Measurements from ENCODE around the gene POLR3C. TPM values are rescaled to one million over a fixed set of nuclear protein-coding genes. Genes with fewer than 3 reads are reported as not detected.

The POLR3C gene
- polyA plus RNA-seq, 3 donors from 2014 or later, result 34.5 to 56.4 (median 45.6) TPM

GRCh38 chr1:145889722-145890121 lies 65.7 kb downstream of the POLR3C start:
- Mint-ChIP-seq H3K27ac (no peak overlapping the region), H3K4me1 (peaks cover 14 to 21% of the 10 kb centered on the region in 2 donors), H3K27me3 (ENCODE audit: low read depth in 3 of 3) (peaks cover 0 to 9% (median 7%) of the 10 kb centered on the region in 3 donors), H3K9me3 (no peaks in the 10 kb centered on the region), H3K4me3 (no peak overlapping the region), H3K36me3 (peaks cover 0 to 7% (median 0%) of the 10 kb centered on the region in 3 donors)
- DNase-seq, result no peak

- no peak overlapping the region for H3K27ac Mint-ChIP-seq
- peaks cover 3 to 7% of the 10 kb centered on the region in 2 donors for H3K4me1 Mint-ChIP-seq
- no peak overlapping the region for H3K4me3 Mint-ChIP-seq
- no peaks in the 10 kb centered on the region for H3K9me3 Mint-ChIP-seq
- no peak for DNase-seq
- H3K36me3 Mint-ChIP-seq, result peaks cover 0 to 9% (median 1%) of the 10 kb centered on the region in 3 donors
- peaks cover 0 to 2% (median 2%) of the 10 kb centered on the region in 3 donors for H3K27me3 Mint-ChIP-seq (ENCODE audit: low read depth in 3 of 3)
These were observed 67.1 kb downstream of the POLR3C start for GRCh38 chr1:145891143-145891542.

- Mint-ChIP-seq H3K36me3 (peaks cover 0 to 14% (median 4%) of the 10 kb centered on the region in 3 donors), H3K4me3 (no peak overlapping the region), H3K9me3 (no peaks in the 10 kb centered on the region), H3K27ac (no peak overlapping the region), H3K27me3 (ENCODE audit: low read depth in 3 of 3) (peaks cover 0 to 2% (median 2%) of the 10 kb centered on the region in 3 donors), H3K4me1 (peaks cover 0 to under 1% of the 10 kb centered on the region in 2 donors)
- DNase-seq, result peak; percentile 19 to 39 (median 22)
These were observed 67.8 kb downstream of the POLR3C start for GRCh38 chr1:145891587-145892485.

- DNase-seq, result no peak
- Mint-ChIP-seq H3K9me3 (no peaks in the 10 kb centered on the region), H3K27ac (no peak overlapping the region), H3K4me1 (no peaks in the 10 kb centered on the region), H3K4me3 (no peak overlapping the region), H3K36me3 (peaks cover 0 to 14% (median 5%) of the 10 kb centered on the region in 3 donors), H3K27me3 (ENCODE audit: low read depth in 3 of 3) (peaks cover 0 to 2% (median 2%) of the 10 kb centered on the region in 3 donors)
These were observed 68.6 kb downstream of the POLR3C start for GRCh38 chr1:145892486-145893087.

- Mint-ChIP-seq H3K36me3 (peaks cover 0 to 14% (median 8%) of the 10 kb centered on the region in 3 donors), H3K4me1 (no peaks in the 10 kb centered on the region), H3K27me3 (ENCODE audit: low read depth in 3 of 3) (peaks cover 0 to 2% (median 2%) of the 10 kb centered on the region in 3 donors), H3K4me3 (no peak overlapping the region), H3K9me3 (no peaks in the 10 kb centered on the region), H3K27ac (no peak overlapping the region)
- DNase-seq, result no peak
These were observed 69.5 kb downstream of the POLR3C start for GRCh38 chr1:145893306-145894055.

Other genes starting within 250 kb of the POLR3C start
- gene GPR89A, start 216.2 kb upstream of the POLR3C start, polyA plus RNA-seq, result 10 to 100 TPM; 19.3 to 33.6 (median 28.0) TPM
- gene PDZK1, start 116.8 kb upstream of the POLR3C start, polyA plus RNA-seq, result 1 to 10 TPM in 2 of 3 donors, not detected in 1; 1.5 to 2.5 TPM
- 100 to 1,000 TPM; 382 to 493 (median 435) TPM for gene CD160, start 104.7 kb upstream of the POLR3C start, polyA plus RNA-seq
- 1 to 10 TPM; 4.7 to 9.4 (median 8.3) TPM for gene RNF115, start 105 bp upstream of the POLR3C start, polyA plus RNA-seq
- gene NUDT17, start 21.4 kb downstream of the POLR3C start, polyA plus RNA-seq, result 1 to 10 TPM in 2 of 3 donors, not detected in 1; 3.8 to 4.1 TPM
- gene PIAS3, start 34.9 kb downstream of the POLR3C start, polyA plus RNA-seq, result 10 to 100 TPM in 2 of 3 donors, 1 to 10 TPM in 1; 9.3 to 27.1 (median 10.5) TPM
- gene ANKRD35, start 61.7 kb downstream of the POLR3C start, polyA plus RNA-seq, result under 1 TPM; 0.40 to 0.93 (median 0.86) TPM
- gene ITGA10, start 85.8 kb downstream of the POLR3C start, polyA plus RNA-seq, result not detected
- 10 to 100 TPM; 40.2 to 73.0 (median 56.9) TPM for gene PEX11B, start 94.5 kb downstream of the POLR3C start, polyA plus RNA-seq
- gene RBM8A, start 103.3 kb downstream of the POLR3C start, polyA plus RNA-seq, result 100 to 1,000 TPM; 175 to 256 (median 194) TPM
- gene LIX1L, start 133.8 kb downstream of the POLR3C start, polyA plus RNA-seq, result 10 to 100 TPM; 17.9 to 28.0 (median 20.7) TPM
- under 1 TPM in 2 of 3 donors, not detected in 1; 0.11 to 0.55 TPM for gene ANKRD34A, start 140.4 kb downstream of the POLR3C start, polyA plus RNA-seq
- 100 to 1,000 TPM; 112 to 207 (median 119) TPM for gene POLR3GL, start 140.5 kb downstream of the POLR3C start, polyA plus RNA-seq
- 1,000 to 10,000 TPM; 3,408 to 4,367 (median 4,229) TPM for gene TXNIP, start 172.4 kb downstream of the POLR3C start, polyA plus RNA-seq
- gene HJV, start 197.5 kb downstream of the POLR3C start, polyA plus RNA-seq, result not detected